ENCODE results near the gene TUFT1. TPM values are rescaled to one million over a fixed set of nuclear protein-coding genes. Genes with fewer than 3 reads are reported as not detected.

The TUFT1 gene
- polyA plus RNA-seq, 3 donors, result 1.5 to 1.7 (median 1.6) TPM

- intact Hi-C loops (cut with micrococcal nuclease), result no loop called here
- Histone ChIP-seq H3K27ac (ENCODE audit: low read depth in 1 of 2, low read length in 2 of 2) (no peak overlapping the region), H4K20me1 (ENCODE audit: insufficient read depth, low read length) (no peaks in the 10 kb centered on the region), H3K4me1 (ENCODE audit: control insufficient read depth in 1 of 2, insufficient read depth in 2 of 2, low read length in 2 of 2) (peaks cover 0 to 4% of the 10 kb centered on the region in 2 donors), H3K79me2 (ENCODE audit: insufficient read depth, low read length) (no peaks in the 10 kb centered on the region), H2AFZ (ENCODE audit: insufficient read depth, low read depth, low read length, poor library complexity, severe bottlenecking) (no peak overlapping the region), H3K4me3 (replicated peaks in 1 of 3; ENCODE audit: low read depth in 2 of 3, low read length in 3 of 3) (no peak overlapping the region), H3K9ac (ENCODE audit: insufficient read depth, low read length, poor library complexity, severe bottlenecking) (no peak overlapping the region), H3K36me3 (replicated peaks in 1 of 2; ENCODE audit: control insufficient read depth in 1 of 2, insufficient read depth in 2 of 2, low read length in 2 of 2) (no peaks in the 10 kb centered on the region), H3K4me2 (replicated peaks; ENCODE audit: extremely low read depth, low read length, poor library complexity, severe bottlenecking) (no peak overlapping the region), H3K9me3 (replicated peaks in 1 of 2; ENCODE audit: control insufficient read depth in 1 of 2, insufficient read depth in 1 of 2, low read length in 2 of 2) (no peaks in the 10 kb centered on the region), H3K27me3 (ENCODE audit: control insufficient read depth in 2 of 2, insufficient read depth in 2 of 2, low read length in 2 of 2) (no peaks in the 10 kb centered on the region)
- Mint-ChIP-seq H3K27me3 (ENCODE audit: low read depth in 3 of 3) (peaks cover 0 to 3% (median 0%) of the 10 kb centered on the region in 3 donors), H3K9me3 (no peaks in the 10 kb centered on the region), H3K36me3 (peaks cover 3 to 4% of the 10 kb centered on the region in 2 donors), H3K4me1 (peaks cover 10% of the 10 kb centered on the region), H3K4me3 (no peak overlapping the region), H3K27ac (no peak overlapping the region)
- TF ChIP-seq CTCF (IDR thresholded peaks at IDR 0.05), result no peak
- 100% methylated on average over 1 of the region's 1 CpG for WGBS (ENCODE audit: insufficient coverage)
- no peak for DNase-seq
Measured at GRCh38 chr1:151570819-151571218, 30.7 kb downstream of the TUFT1 start.

- WGBS (ENCODE audit: insufficient coverage), result 81% methylated on average over 8 of the region's 12 CpGs
- intact Hi-C loops (cut with micrococcal nuclease), result no loop called here
Measured at GRCh38 chr1:151574575-151575529, 34.7 kb downstream of the TUFT1 start.

More at GRCh38 chr1:151574575-151575529, 34.7 kb downstream of the TUFT1 start:
- no peak overlapping the region for H2AFZ ChIP-seq (ENCODE audit: insufficient read depth, low read depth, low read length, poor library complexity, severe bottlenecking)
- no peaks in the 10 kb centered on the region for H3K36me3 ChIP-seq (replicated peaks in 1 of 2; ENCODE audit: control insufficient read depth in 1 of 2, insufficient read depth in 2 of 2, low read length in 2 of 2)
- H3K4me2 ChIP-seq (replicated peaks; ENCODE audit: extremely low read depth, low read length, poor library complexity, severe bottlenecking), result no peak overlapping the region
- TF ChIP-seq CTCF (IDR thresholded peaks at IDR 0.05), result no peak
- Mint-ChIP-seq H3K4me3 (no peak overlapping the region), H3K27me3 (ENCODE audit: low read depth in 3 of 3) (peaks cover 0 to 5% (median 2%) of the 10 kb centered on the region in 3 donors), H3K27ac (peak overlapping the region in 2 of 7 donors; percentile 56 to 60), H3K9me3 (no peaks in the 10 kb centered on the region), H3K4me1 (peaks cover 8% of the 10 kb centered on the region), H3K36me3 (peaks cover 5 to 7% of the 10 kb centered on the region in 2 donors)
- H3K9ac ChIP-seq (ENCODE audit: insufficient read depth, low read length, poor library complexity, severe bottlenecking), result no peak overlapping the region
- H3K4me3 ChIP-seq (replicated peaks in 1 of 3; ENCODE audit: low read depth in 2 of 3, low read length in 3 of 3), result no peak overlapping the region
- H3K27ac ChIP-seq (ENCODE audit: low read depth in 1 of 2, low read length in 2 of 2), result peak overlapping the region in 1 of 2 donors; percentile 8
- DNase-seq, result peak; percentile 37 to 57 (median 40)
- peaks cover 0 to 4% of the 10 kb centered on the region in 2 donors for H3K4me1 ChIP-seq (ENCODE audit: control insufficient read depth in 1 of 2, insufficient read depth in 2 of 2, low read length in 2 of 2)
- H3K79me2 ChIP-seq (ENCODE audit: insufficient read depth, low read length), result no peaks in the 10 kb centered on the region
- H3K27me3 ChIP-seq (ENCODE audit: control insufficient read depth in 2 of 2, insufficient read depth in 2 of 2, low read length in 2 of 2), result no peaks in the 10 kb centered on the region
- no peaks in the 10 kb centered on the region for H4K20me1 ChIP-seq (ENCODE audit: insufficient read depth, low read length)
- no peaks in the 10 kb centered on the region for H3K9me3 ChIP-seq (replicated peaks in 1 of 2; ENCODE audit: control insufficient read depth in 1 of 2, insufficient read depth in 1 of 2, low read length in 2 of 2)

Measured in CD14-positive monocyte (primary cell).